Pancreas (tissue), 10 donors: ENCODE results near the gene VSTM2B. TPM values are rescaled to one million over a fixed set of nuclear protein-coding genes. Genes with fewer than 3 reads are reported as not detected.

ENCODE experiments used
- ATAC-seq, 4 donors: fragments of 200-7000 bp; cut with Tn5 transposase; one replicate each; pipeline versions ENCODE4 v1.8.0 to v1.9.1; 2020; ENCODE audit warnings: mild to moderate bottlenecking in 4 of 4, moderate library complexity in 4 of 4
- DNase-seq, 6 donors: peaks; one replicate each; pipeline ENCODE4 v3.0.0-alpha.2; 2020
- FAIRE-seq: peaks from 2 replicates; lab custom pipeline; 2012; peaks lifted over from hg19 to GRCh38; lab: Jason Lieb, UNC
- H3K27ac ChIP-seq, 4 donors: fragments of 200-600 bp; sonication (generic); 1 replicate in 3 of 4; 2 replicates in 1 of 4; pipeline versions ENCODE4 v1.5.0 to v1.8.0; 2020
- H3K27me3 ChIP-seq, 4 donors: fragments of 200-600 bp; one replicate each; pipeline ENCODE4 v1.8.0; 2021
- H3K36me3 ChIP-seq, 3 donors: fragments of 200-600 bp; sonication (generic) in 1 of 3; one replicate each; pipeline versions ENCODE4 v1.5.0 to v1.8.0; 2020 to 2021
- H3K4me1 ChIP-seq, 3 donors: fragments of 200-600 bp; one replicate each; pipeline ENCODE4 v1.8.0; 2021
- H3K4me3 ChIP-seq, 4 donors: fragments of 200-600 bp; sonication (generic) in 2 of 4; one replicate each; pipeline versions ENCODE4 v1.5.0 to v1.8.0; 2020 to 2021
- H3K9me3 ChIP-seq, 4 donors: fragments of 200-600 bp; one replicate each; pipeline ENCODE4 v1.8.0; 2021
- CTCF ChIP-seq, 4 donors: fragments of 200-600 bp; sonication (generic) in 3 of 4; IDR thresholded peaks; one replicate each; pipeline versions ENCODE4 v1.5.0 to v1.8.0; 2021; ENCODE audit warnings: antibody characterized with exemption in 4 of 4
- WGBS, 2 donors: extraction: QIAGEN DNeasy Blood & Tissue Kit; methylation state at CpG; one replicate each; pipeline ENCODE4 v1.1.7; 2013; 5-methylcytosine and 5-hydroxymethylcytosine counted together
- intact Hi-C, 3 donors: fragments of 100-400 bp; cut with DNase I; formaldehyde crosslinking; loops; one replicate each; pipeline versions ENCODE4 v1.11.1 to v1.14.2; 2022
- polyA plus RNA-seq, 2 donors: library from polyadenylated mRNA; stranded (reverse); fragments of 200-250 nt; gene quantifications; one replicate each; pipeline ENCODE4 v1.2.3, GENCODE V29; 2013
- total RNA-seq, 6 donors: library from RNA; stranded (reverse); fragmentation: NEBNext Ultra II Directional in 4 of 6; extraction: Animal tissue kit (Norgen Biotek cat#: 25700) in 4 of 6; gene quantifications; one replicate each; pipeline versions ENCODE4 v1.2.1 to v1.2.4, GENCODE V29; 2021 to 2023
- donor health status: healthy with polysubstance abuse.
- donor health status: DM: no; HTN: no; CAD: no; lungs with moderate emphysema.
- donor health status: DM: no; HTN: no; CAD: no.
- donor health status: control.
- donor health status: control.
- donor health status: Bipolar disorder and iron deficiency.
- donor health status: DM: yes; HTN: yes; CAD: no.
- donor health status: DM: no; HTN: no; CAD: no.
- donor health status: DM: no; HTN: no; CAD: no.
- donor health status: DM: yes; HTN: yes; CAD: no.

VSTM2B gene
- total and polyA plus RNA-seq, 8 donors: 0.05 TPM; not detected in 7

DNA sequence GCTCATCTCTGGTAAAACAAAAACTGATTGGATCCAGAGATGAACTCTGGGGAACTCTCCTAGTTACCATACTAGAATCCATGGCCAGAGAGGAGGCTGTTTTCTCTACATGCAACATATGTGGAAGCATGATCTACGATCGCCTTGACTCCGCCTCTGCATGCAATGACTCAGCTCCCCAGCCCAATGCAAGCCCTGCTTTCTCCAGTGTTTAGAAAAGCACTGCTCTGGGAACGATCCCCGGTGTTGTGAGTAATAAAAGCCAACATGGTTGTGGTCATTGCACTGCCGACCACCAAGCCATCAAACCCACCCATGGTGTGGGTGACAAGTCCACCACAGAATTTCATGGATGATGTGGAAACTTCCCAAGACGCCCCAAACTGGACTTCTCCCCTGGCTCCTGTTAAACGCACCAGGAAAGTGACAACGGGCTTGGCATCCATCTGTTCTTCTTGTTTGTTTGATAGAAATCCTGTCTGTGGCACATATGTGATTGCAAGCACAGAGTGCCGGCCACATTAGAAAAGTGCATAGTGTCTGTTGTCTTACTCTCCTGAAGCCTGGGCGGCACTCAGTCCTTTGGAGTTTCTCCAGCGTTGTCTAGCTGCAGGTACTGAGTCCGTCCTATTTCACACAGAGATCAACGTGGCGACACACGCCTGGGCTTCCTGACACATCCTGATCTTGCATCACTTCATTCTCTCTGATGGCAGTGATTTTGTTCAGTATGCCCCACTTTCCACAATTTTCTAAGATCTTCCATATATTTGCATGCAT is 36.4 kb upstream of the VSTM2B start:
- TF ChIP-seq CTCF (IDR thresholded peaks at IDR 0.05): no peak
- 53 to 69% methylated on average over 16 of the region's 16 CpGs for WGBS, 2 donors
- intact Hi-C loops: no loop called here

DNA sequence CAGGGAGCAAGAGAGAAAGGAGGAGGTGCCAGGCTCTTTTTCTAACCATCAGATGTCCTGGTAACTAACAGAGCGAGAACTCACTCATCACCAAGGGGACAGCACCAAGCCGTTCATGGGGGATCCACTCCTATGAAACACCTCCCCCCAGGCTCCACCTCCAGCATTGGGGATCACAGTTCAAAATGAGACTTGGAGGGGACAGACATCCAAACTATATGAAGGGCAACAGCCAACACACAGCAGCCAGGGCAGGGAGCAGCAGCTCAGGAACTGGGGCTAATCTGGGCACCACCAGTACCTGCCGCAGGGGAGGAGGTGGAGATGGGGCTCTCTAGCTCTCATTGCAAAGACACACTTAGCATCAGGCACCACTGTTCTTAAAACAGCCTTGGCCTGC is 34.3 kb upstream of the VSTM2B start:
- Histone ChIP-seq H3K36me3 (no peaks in the 10 kb centered on the region), H3K4me1 (no peaks in the 10 kb centered on the region), H3K9me3 (no peaks in the 10 kb centered on the region), H3K27ac (no peak overlapping the region), H3K27me3 (peaks cover 0 to 13% (median 0%) of the 10 kb centered on the region in 4 donors), H3K4me3 (no peak overlapping the region)
- DNase-seq: peak in 1 of 6 donors; percentile 11
- intact Hi-C loops: no loop called here
- FAIRE-seq: no peak
- no peak for TF ChIP-seq CTCF (IDR thresholded peaks at IDR 0.05)
- ATAC-seq: no peak
- 55 to 74% methylated on average over 3 of the region's 3 CpGs for WGBS, 2 donors

More for the DNA sequence above, 36.4 kb upstream of the VSTM2B start:
- H3K9me3 ChIP-seq: no peaks in the 10 kb centered on the region
- FAIRE-seq: no peak
- peaks cover 0 to 14% (median 0%) of the 10 kb centered on the region in 4 donors for H3K27me3 ChIP-seq
- no peak for ATAC-seq
- H3K36me3 ChIP-seq: no peaks in the 10 kb centered on the region
- DNase-seq: peak in 1 of 6 donors; percentile 27
- no peak overlapping the region for H3K4me3 ChIP-seq
- no peaks in the 10 kb centered on the region for H3K4me1 ChIP-seq
- H3K27ac ChIP-seq: no peak overlapping the region

GRCh38 chr19:29491995-29492577 is 33.7 kb upstream of the VSTM2B start:
- intact Hi-C loops: no loop called here
- Histone ChIP-seq H3K27ac (no peak overlapping the region), H3K36me3 (no peaks in the 10 kb centered on the region), H3K27me3 (peaks cover 0 to 9% (median 0%) of the 10 kb centered on the region in 4 donors), H3K4me3 (no peak overlapping the region), H3K9me3 (no peaks in the 10 kb centered on the region), H3K4me1 (no peaks in the 10 kb centered on the region)
- FAIRE-seq: no peak
- TF ChIP-seq CTCF (IDR thresholded peaks at IDR 0.05): no peak
- DNase-seq: no peak
- ATAC-seq: no peak
- WGBS, 2 donors: 25 to 28% methylated on average over 7 of the region's 7 CpGs

GRCh38 chr19:29492769-29493168 is 33.0 kb upstream of the VSTM2B start:
- FAIRE-seq (no peak), ATAC-seq (no peak), DNase-seq (no peak)
- TF ChIP-seq CTCF (IDR thresholded peaks at IDR 0.05): no peak
- WGBS, 2 donors: 8 to 11% methylated on average over 7 of the region's 7 CpGs
- Histone ChIP-seq H3K36me3 (no peaks in the 10 kb centered on the region), H3K4me3 (no peak overlapping the region), H3K4me1 (no peaks in the 10 kb centered on the region), H3K27ac (no peak overlapping the region), H3K9me3 (no peaks in the 10 kb centered on the region), H3K27me3 (peaks cover 0 to 9% (median 0%) of the 10 kb centered on the region in 4 donors)
- intact Hi-C loops: no loop called here

DNA sequence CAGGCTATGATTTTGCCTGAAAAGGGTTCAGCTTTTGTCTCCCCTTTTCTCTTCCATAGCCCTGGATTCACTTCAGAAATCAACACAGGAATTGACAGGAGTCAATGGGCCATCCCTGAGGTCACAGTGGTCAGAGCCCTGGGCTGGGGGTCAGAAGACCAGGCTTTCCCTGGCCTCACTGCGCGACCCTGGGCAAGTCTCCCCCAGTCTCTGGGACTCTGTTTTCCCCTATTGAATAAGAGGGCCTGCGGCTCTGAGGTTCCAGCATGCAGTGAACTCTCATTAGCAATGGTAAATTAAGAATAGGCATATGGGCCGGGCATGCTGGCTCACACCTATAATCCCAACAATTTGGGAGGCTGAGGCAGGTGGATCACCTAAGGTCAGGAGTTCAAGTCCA is 30.7 kb upstream of the VSTM2B start:
- TF ChIP-seq CTCF (IDR thresholded peaks at IDR 0.05): no peak
- no peak for FAIRE-seq
- ATAC-seq: no peak
- Histone ChIP-seq H3K27me3 (peaks cover 0 to 9% (median 0%) of the 10 kb centered on the region in 4 donors), H3K4me3 (no peak overlapping the region), H3K27ac (no peak overlapping the region), H3K9me3 (no peaks in the 10 kb centered on the region), H3K4me1 (no peaks in the 10 kb centered on the region), H3K36me3 (no peaks in the 10 kb centered on the region)
- intact Hi-C loops: no loop called here
- DNase-seq: peak in 1 of 6 donors; percentile 21
- WGBS, 2 donors: 91 to 93% methylated on average over 4 of the region's 4 CpGs
